Thoracic aorta (tissue), 2 donors: ENCODE data around the gene CA5A. TPM values are rescaled to one million over a fixed set of nuclear protein-coding genes. Genes with fewer than 3 reads are reported as not detected.

Experiments used
- ATAC-seq: fragments of 150-250 bp; one replicate; pipeline ENCODE4 v1.8.0; 2017; ENCODE audit warnings: low read depth; ENCODE audit not compliant: insufficient number of reproducible peaks, low FRiP score
- DNase-seq: peaks from one replicate; pipeline ENCODE4 v3.0.0-alpha.2; 2020; ENCODE audit warnings: low spot score
- H3K27ac ChIP-seq, 2 donors: fragments of 200-600 bp; sonication (generic); 1 replicate in 1 of 2; 2 replicates in 1 of 2; pipeline ENCODE4 v1.5.1; 2016; ENCODE audit warnings: mild to moderate bottlenecking in 2 of 2, moderate library complexity in 2 of 2
- H3K27me3 ChIP-seq: fragments of 200-600 bp; sonication (generic); replicated peaks from 2 replicates; pipeline ENCODE4 v1.6.0; 2016; ENCODE audit warnings: mild to moderate bottlenecking; ENCODE audit not compliant: insufficient read depth
- H3K36me3 ChIP-seq: fragments of 200-600 bp; sonication (generic); one replicate; pipeline ENCODE4 v1.5.1; 2016
- H3K4me1 ChIP-seq, 2 donors: fragments of 200-600 bp; sonication (generic); 1 replicate in 1 of 2; 2 replicates in 1 of 2; pipeline versions ENCODE4 v1.5.1 to v1.6.0; 2016; ENCODE audit warnings: low read depth in 2 of 2, mild to moderate bottlenecking in 1 of 2; ENCODE audit not compliant: control insufficient read depth in 1 of 2
- H3K4me3 ChIP-seq: fragments of 200-600 bp; sonication (generic); 2 replicates; pipeline ENCODE4 v1.5.1; 2016; ENCODE audit warnings: mild to moderate bottlenecking
- H3K9me3 ChIP-seq: fragments of 200-600 bp; sonication (generic); 2 replicates; pipeline ENCODE4 v1.5.1; 2016
- CTCF ChIP-seq: fragments of 200-600 bp; sonication (generic); IDR thresholded peaks from one replicate; pipeline ENCODE4 v1.5.1; 2019; ENCODE audit warnings: antibody characterized with exemption
- total RNA-seq, 2 donors: library from RNA; depleted of rRNA; stranded (reverse); fragments of >200 nt; gene quantifications; one replicate each; pipeline versions ENCODE4 v1.1.0 to v1.2.3, GENCODE V29; 2016

CA5A gene
- total RNA-seq, 2 donors from 2014 or later = not detected

DNA sequence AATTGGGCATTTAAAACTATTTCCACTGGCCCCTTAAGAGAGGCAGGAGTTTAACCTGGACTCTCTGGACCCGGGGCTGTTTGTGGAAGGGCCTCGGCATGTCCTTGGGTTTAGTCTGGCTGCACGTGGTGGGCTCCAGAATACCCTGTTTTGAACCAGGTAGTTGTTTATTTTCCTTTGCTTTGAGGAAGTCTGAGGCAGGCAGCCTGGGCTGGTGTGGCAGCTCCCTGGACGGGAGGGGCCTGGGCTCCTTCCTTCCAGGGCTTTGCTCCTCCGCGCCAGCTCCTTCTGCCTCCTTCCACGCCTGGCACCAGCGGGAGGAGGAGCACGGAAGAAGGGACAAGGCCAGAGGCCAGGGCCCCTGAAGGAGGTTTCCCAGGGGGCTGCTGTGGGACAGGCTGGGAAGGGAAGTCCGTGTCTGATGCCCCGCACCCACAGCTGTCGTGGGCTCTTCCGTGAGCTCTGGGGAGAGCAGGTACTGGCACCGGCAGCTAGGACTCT is 30.4 kb upstream of the CA5A start:
- Histone ChIP-seq H3K27me3 (no peaks in the 10 kb centered on the region), H3K4me3 (peak overlapping the region; percentile 66), H3K36me3 (no peaks in the 10 kb centered on the region), H3K9me3 (peaks cover 6% of the 10 kb centered on the region), H3K4me1 (peaks cover 21 to 39% of the 10 kb centered on the region in 2 donors), H3K27ac (peak overlapping the region; percentile 86 to 94)
- no peak for TF ChIP-seq CTCF
- DNase-seq = no peak
- ATAC-seq = no peak

DNA sequence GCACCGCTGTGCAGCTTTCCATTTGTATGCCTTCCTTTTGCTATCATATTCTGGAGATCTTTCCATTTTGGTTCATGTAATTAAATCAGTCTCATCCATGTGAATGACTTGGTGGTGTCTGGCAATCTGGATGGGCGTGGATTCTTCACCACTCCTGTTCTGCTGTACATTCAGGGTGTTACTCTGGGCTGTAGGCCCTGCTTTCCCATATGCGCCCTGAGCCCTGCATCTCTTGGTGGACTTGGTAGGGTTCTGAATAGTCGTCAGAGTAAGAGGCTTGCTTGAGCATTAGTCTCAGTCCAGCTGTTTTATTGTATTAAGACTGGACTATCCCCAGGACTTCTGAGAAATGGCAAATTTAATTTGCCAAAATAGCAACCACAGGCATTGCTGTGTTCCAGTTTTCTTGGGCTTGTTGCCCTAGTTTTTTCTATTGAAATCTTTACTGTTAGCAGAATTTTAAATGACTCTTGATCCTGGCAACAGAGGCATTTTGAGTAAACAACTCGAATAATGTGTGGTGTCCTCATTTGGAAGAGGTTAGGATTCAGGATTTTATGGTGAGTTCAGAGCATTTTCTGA is 29.8 kb upstream of the CA5A start:
- DNase-seq (no peak), ATAC-seq (no peak)
- Histone ChIP-seq H3K27me3 (no peaks in the 10 kb centered on the region), H3K9me3 (peaks cover under 1% of the 10 kb centered on the region), H3K4me3 (peak overlapping the region; percentile 66), H3K36me3 (no peaks in the 10 kb centered on the region), H3K4me1 (peaks cover 21 to 39% of the 10 kb centered on the region in 2 donors), H3K27ac (peak overlapping the region; percentile 86 to 94)
- no peak for TF ChIP-seq CTCF

DNA sequence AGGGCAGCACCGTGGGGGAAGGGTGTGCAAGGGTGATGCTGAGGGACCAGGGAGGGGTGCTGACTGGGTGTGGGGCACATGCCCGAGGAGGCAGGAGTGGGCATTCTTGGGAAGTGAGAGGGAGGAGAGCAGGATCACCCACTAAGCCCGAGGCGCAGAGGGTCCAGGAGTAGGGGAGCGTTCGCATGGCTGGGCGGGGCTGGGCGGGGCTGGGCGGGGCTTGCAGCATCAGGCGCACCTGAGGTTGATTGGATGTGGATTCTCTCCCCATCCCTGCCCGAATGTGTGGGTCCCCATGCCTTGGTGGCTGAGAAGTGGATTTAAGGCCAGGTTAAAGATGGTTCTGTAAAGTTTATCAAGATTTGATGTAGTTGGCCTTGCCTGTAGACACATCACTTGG is 29.1 kb upstream of the CA5A start:
- DNase-seq (no peak), ATAC-seq (no peak)
- Histone ChIP-seq H3K27me3 (no peaks in the 10 kb centered on the region), H3K36me3 (no peaks in the 10 kb centered on the region), H3K4me1 (peaks cover 21 to 39% of the 10 kb centered on the region in 2 donors), H3K27ac (peak overlapping the region; percentile 86 to 94), H3K9me3 (no peaks in the 10 kb centered on the region), H3K4me3 (no peak overlapping the region)
- no peak for TF ChIP-seq CTCF

- Histone ChIP-seq H3K27ac (no peak overlapping the region), H3K9me3 (no peaks in the 10 kb centered on the region), H3K4me3 (no peak overlapping the region), H3K36me3 (no peaks in the 10 kb centered on the region), H3K27me3 (no peaks in the 10 kb centered on the region), H3K4me1 (peaks cover 21 to 39% of the 10 kb centered on the region in 2 donors)
- ATAC-seq (no peak), DNase-seq (no peak)
- no peak for TF ChIP-seq CTCF
Measured at GRCh38 chr16:87964049-87964659, 27.8 kb upstream of the CA5A start.

DNA sequence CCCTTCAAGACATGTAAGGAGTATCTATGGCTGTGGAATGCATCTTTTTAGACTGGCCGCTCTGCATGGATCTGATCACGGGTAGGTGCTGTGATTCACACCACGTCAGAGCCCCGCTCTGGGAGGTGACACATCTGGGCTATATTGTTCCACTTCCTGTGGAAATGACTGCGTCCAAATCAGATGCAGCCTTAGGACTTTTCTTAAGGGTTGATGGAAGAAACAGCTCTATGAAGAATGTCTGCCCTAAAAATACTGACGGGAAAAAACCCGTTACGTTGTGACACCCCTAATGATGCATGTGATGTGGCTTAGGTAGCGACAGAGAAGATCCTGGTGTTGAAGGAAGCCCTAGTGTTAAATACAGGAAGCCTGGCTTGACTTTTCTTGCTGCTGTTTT is 27.1 kb upstream of the CA5A start:
- H3K27me3 ChIP-seq = no peaks in the 10 kb centered on the region
- H3K4me1 ChIP-seq = peaks cover 21 to 38% of the 10 kb centered on the region in 2 donors
- DNase-seq = no peak
- H3K27ac ChIP-seq = no peak overlapping the region
- H3K36me3 ChIP-seq = no peaks in the 10 kb centered on the region
- ATAC-seq = no peak
- H3K4me3 ChIP-seq = no peak overlapping the region
- H3K9me3 ChIP-seq = no peaks in the 10 kb centered on the region
- no peak for TF ChIP-seq CTCF
